GM06990 (cell line): Measurements from ENCODE around the gene KCNH4.
A peak's percentile ranks its signal among the peaks of the same experiment; 100 is the strongest.

Experiments used
- DNase-seq: peaks from one replicate; pipeline ENCODE4 v3.0.0-alpha.2; 2011; ENCODE audit not compliant: insufficient read length; ENCODE audit errors: extremely low read depth
- H3K27me3 ChIP-seq: replicated peaks from 2 replicates; pipeline ENCODE4 v1.6.0; 2011; ENCODE audit warnings: low read length; ENCODE audit not compliant: control insufficient read depth, insufficient read depth
- H3K36me3 ChIP-seq: 2 replicates; pipeline ENCODE4 v1.5.1; 2011; ENCODE audit warnings: low read length; ENCODE audit not compliant: control insufficient read depth, insufficient read depth
- H3K4me3 ChIP-seq: replicated peaks from 2 replicates; pipeline ENCODE4 v1.5.1; 2011; ENCODE audit warnings: low read depth, mild to moderate bottlenecking, control low read depth, low read length
- CTCF ChIP-seq: IDR thresholded peaks from 2 replicates; pipeline ENCODE4 v1.5.1; 2011; ENCODE audit warnings: low read length, control low read depth, mild to moderate bottlenecking, inconsistent platforms; ENCODE audit not compliant: insufficient read depth, poor library complexity, severe bottlenecking

Gene KCNH4

GRCh38 chr17:42109086-42109485, 71.9 kb downstream of the KCNH4 start:
- Histone ChIP-seq H3K36me3 (peaks cover 4% of the 10 kb centered on the region), H3K4me3 (no peak overlapping the region), H3K27me3 (no peaks in the 10 kb centered on the region)
- DNase-seq: no peak
- no peak for TF ChIP-seq CTCF

- Histone ChIP-seq H3K27me3 (no peaks in the 10 kb centered on the region), H3K36me3 (peaks cover 4% of the 10 kb centered on the region), H3K4me3 (peak overlapping the region; percentile 49)
- DNase-seq: peak; percentile 86
- no peak for TF ChIP-seq CTCF
These were observed 73.1 kb downstream of the KCNH4 start for GRCh38 chr17:42107597-42108576.

GRCh38 chr17:42107124-42107523, 73.8 kb downstream of the KCNH4 start:
- H3K27me3 ChIP-seq: no peaks in the 10 kb centered on the region
- no peak for DNase-seq
- H3K36me3 ChIP-seq: peaks cover 4% of the 10 kb centered on the region
- TF ChIP-seq CTCF: no peak
- H3K4me3 ChIP-seq: no peak overlapping the region; the same call in 1 of the 2 replicates
